Activated CD8-positive, alpha-beta memory T cell treated with anti-CD3 and anti-CD28 coated beads, Interleukin-2, amount 10 ng/mL, durations not matched to agents 7 days and 5 days (primary cell): ENCODE measurements around the gene NCSTN. TPM values are rescaled to one million over a fixed set of nuclear protein-coding genes. Genes with fewer than 3 reads are reported as not detected.

Experiments
- ATAC-seq: fragments of 150-1000 bp; cut with Tn5 transposase; one replicate; pipeline ENCODE4 v1.10.0; 2021; ENCODE audit warnings: moderate library complexity
- CTCF ChIA-PET: fragments of 350-600 bp; sonication (Branson Sonifier 250); formaldehyde crosslinking; loops from one replicate; lab custom pipeline; 2021; ENCODE audit warnings: antibody characterized with exemption; lab: Charles Lee
- DNase-seq: peaks from one replicate; pipeline ENCODE4 v3.0.0-alpha.2; 2020
- H3K27ac Mint-ChIP-seq: one replicate; pipeline ENCODE4 v1.8.0; 2021; ENCODE audit warnings: mild to moderate bottlenecking, mixed read lengths
- H3K27me3 Mint-ChIP-seq: one replicate; pipeline ENCODE4 v1.8.0; 2021; ENCODE audit warnings: mixed read lengths
- H3K36me3 Mint-ChIP-seq: one replicate; pipeline ENCODE4 v1.8.0; 2021; ENCODE audit warnings: mild to moderate bottlenecking, mixed read lengths
- H3K4me1 Mint-ChIP-seq: one replicate; pipeline ENCODE4 v1.8.0; 2021; ENCODE audit warnings: mixed read lengths
- H3K4me3 Mint-ChIP-seq: one replicate; pipeline ENCODE4 v1.8.0; 2021; ENCODE audit warnings: mild to moderate bottlenecking, moderate library complexity, mixed read lengths
- H3K9me3 Mint-ChIP-seq: one replicate; pipeline ENCODE4 v1.8.0; 2022; ENCODE audit warnings: low read depth, mixed read lengths
- total RNA-seq, 2 experiments: library from RNA; stranded (reverse); gene quantifications; one replicate each; pipeline ENCODE4 v1.2.3, GENCODE V29; 2021

NCSTN gene
- total RNA-seq, 2 experiments from 2014 or later = 59.8 to 61.8 TPM

DNA sequence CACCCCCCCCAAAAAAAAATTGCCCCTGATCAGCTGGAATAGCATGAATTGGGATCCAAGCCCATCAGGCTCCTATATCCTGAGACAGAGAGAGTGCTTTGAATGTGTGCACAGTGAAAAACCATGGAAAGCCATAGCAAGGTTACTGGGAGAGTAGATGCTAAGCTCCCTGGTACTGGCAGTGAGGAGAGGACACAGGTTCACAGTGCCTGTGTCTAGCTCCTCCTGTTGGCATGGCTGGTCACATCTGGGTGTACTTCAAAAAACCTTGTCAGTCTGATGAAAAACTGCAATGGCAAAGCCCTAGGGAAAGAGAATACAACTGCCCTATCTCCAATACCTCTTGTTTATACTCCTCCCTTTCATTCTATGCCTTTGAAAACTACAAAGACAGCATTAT lies 13.1 kb upstream of the NCSTN start:
- Mint-ChIP-seq H3K4me1 (peaks cover 13% of the 10 kb centered on the region), H3K27me3 (no peaks in the 10 kb centered on the region), H3K36me3 (peaks cover 57% of the 10 kb centered on the region), H3K9me3 (no peaks in the 10 kb centered on the region), H3K4me3 (no peak overlapping the region), H3K27ac (no peak overlapping the region)
- DNase-seq (no peak), ATAC-seq (no peak)
- CTCF ChIA-PET = no interaction called here

DNA sequence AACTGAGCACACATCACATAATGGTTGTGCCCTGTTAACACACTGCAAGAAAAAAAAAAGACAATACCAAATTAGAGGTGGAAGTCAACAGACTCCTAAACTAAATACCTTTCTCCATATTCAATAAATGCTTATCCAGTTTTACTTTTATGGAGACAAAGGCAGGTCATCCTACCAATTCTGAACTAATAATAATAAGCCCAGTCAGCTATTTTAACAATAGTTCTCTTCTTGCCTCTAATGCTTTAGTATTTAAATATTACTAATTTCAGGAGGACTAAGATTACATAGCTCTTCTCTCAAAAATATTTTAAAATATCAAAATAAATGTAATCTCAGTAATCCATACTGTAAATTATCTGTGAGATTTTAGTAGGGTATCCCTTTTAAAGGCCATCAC lies 10.7 kb upstream of the NCSTN start:
- Mint-ChIP-seq H3K4me3 (no peak overlapping the region), H3K9me3 (no peaks in the 10 kb centered on the region), H3K4me1 (peaks cover 13% of the 10 kb centered on the region), H3K36me3 (peaks cover 50% of the 10 kb centered on the region), H3K27me3 (no peaks in the 10 kb centered on the region), H3K27ac (no peak overlapping the region)
- CTCF ChIA-PET = interaction anchor here (0.6 to 2.0 kb wide), 4 partner anchors 44 to 56 kb away, joined by 3 to 6 read pairs (median 3); no protein-coding TSS in a partner anchor
- DNase-seq (no peak), ATAC-seq (no peak)

DNA sequence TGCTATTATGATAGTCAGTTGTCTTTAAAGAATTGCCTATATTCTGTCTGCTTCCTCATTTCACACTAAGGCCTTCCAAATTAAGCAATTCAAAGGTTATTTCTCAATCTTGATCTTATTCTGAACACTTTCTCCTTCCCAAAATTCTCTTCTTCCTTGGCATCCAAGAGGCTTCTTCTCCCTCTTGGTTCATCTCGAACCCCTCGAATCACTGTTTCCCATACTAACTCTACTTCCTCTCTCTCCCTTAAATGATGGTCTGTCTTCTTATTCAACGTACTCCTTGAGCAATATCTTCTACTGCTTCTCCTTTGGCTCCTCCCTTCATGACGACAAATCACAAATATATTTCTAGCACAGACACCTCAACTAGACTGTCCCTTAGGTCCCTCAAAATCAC lies 4.6 kb upstream of the NCSTN start:
- Mint-ChIP-seq H3K4me3 (no peak overlapping the region), H3K27ac (no peak overlapping the region), H3K4me1 (peaks cover 35% of the 10 kb centered on the region), H3K27me3 (no peaks in the 10 kb centered on the region), H3K36me3 (peaks cover 43% of the 10 kb centered on the region), H3K9me3 (no peaks in the 10 kb centered on the region)
- ATAC-seq = no peak
- CTCF ChIA-PET = no interaction called here
- no peak for DNase-seq

DNA sequence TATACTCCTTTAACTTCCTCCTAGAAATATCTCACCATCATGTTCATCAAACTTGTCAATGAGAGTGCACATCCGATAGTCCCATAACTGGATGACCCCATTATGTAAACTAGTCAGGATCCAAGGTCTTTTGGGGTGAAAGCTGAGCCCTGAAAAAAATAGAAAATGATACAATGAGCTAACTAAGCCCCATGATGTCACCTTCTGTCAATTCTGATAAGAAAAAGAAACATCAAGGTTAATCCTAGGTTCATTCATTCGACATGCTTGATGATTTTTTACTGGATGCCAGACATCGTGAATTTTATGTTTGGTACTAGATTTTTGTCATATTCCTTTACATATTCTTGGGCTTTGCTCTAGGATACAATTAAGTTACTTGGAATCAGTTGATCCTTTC lies 3.0 kb upstream of the NCSTN start:
- Mint-ChIP-seq H3K27me3 (no peaks in the 10 kb centered on the region), H3K9me3 (no peaks in the 10 kb centered on the region), H3K36me3 (peaks cover 37% of the 10 kb centered on the region), H3K4me3 (no peak overlapping the region), H3K4me1 (peaks cover 42% of the 10 kb centered on the region), H3K27ac (no peak overlapping the region)
- DNase-seq (no peak), ATAC-seq (no peak)
- CTCF ChIA-PET = interaction anchor here (1.0 kb wide), 1 partner anchor 48 kb away, joined by 4 read pairs; no protein-coding TSS in a partner anchor

DNA sequence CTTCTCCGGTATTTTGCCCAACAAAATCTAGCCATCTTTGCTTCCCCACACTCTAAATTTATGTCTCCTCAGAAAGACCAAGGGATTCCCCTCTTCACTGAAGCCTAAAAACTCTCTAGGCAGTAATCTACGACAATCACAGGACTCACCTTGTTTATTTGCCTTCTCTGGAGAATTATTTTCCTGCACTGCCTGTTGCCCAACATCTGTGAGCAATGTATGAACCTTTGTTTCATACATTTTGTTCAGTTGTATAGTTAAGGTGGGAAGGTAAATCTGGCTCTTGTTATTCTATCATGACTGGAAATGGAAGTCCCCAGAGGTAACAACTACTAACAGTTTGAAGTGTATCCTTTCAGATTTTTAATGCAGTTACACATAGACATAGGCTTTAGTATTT lies 2.3 kb upstream of the NCSTN start:
- Mint-ChIP-seq H3K4me3 (no peak overlapping the region), H3K27ac (peak overlapping the region; percentile 41), H3K27me3 (no peaks in the 10 kb centered on the region), H3K9me3 (no peaks in the 10 kb centered on the region), H3K36me3 (peaks cover 36% of the 10 kb centered on the region), H3K4me1 (peaks cover 42% of the 10 kb centered on the region)
- DNase-seq = no peak
- no peak for ATAC-seq
- CTCF ChIA-PET = interaction anchor here (1.5 kb wide), 1 partner anchor 36 kb away, joined by 6 read pairs; no protein-coding TSS in a partner anchor

DNA sequence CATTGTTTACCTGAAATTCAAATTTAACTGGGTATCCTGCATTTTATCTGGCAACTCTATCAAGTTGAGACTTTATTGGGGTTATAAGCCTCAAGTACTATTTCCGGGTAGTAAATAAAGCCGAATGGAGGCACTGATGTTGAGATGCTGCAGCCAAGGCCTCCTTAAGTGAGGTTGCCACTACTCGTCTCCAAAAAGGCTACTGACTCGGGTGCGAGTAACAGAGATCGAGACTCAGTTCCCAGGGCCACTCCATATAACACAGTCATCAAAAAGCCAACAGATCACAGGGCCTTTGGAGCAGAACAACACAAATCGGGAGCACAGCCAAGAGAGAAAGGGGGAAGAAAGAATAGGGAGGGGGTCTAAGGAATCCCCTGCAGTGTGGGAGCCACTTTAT lies 657 bp upstream of the NCSTN start:
- H3K4me1 Mint-ChIP-seq = peaks cover 56% of the 10 kb centered on the region
- ATAC-seq = peak; percentile 6

DNA sequence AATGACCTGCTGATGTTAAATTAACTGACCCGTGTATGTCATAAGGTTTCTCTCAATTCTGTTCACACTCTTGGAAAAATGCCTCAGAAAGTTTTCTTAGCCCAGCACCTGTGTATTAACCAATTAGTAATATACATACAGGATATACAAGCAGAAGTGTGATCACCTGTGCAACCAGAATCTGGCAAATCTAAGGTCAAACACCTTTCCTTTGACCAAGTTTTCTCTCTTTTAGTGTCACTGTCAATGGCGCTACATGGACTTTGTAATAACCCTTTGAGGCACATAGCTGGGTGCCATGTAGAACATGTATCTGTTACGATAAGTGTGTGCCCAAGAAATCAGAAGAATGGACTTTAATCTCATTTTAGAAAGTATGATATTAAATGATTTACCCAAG lies 1.1 kb downstream of the NCSTN start:
- CTCF ChIA-PET = interaction anchor here (1.0 to 2.9 kb wide), 6 partner anchors 10 to 83 kb away, joined by 3 to 14 read pairs (median 5); no protein-coding TSS in a partner anchor
- ATAC-seq = no peak
- no peaks in the 10 kb centered on the region for H3K27me3 Mint-ChIP-seq
- H3K36me3 Mint-ChIP-seq = peaks cover 25% of the 10 kb centered on the region
- peaks cover 53% of the 10 kb centered on the region for H3K4me1 Mint-ChIP-seq
- peak; percentile 28 for DNase-seq
- H3K4me3 Mint-ChIP-seq = peak overlapping the region; percentile 100
- H3K9me3 Mint-ChIP-seq = no peaks in the 10 kb centered on the region
- peak overlapping the region; percentile 100 for H3K27ac Mint-ChIP-seq

More for the DNA sequence above, 657 bp upstream of the NCSTN start:
- DNase-seq = peak; percentile 43
- Mint-ChIP-seq H3K27me3 (no peaks in the 10 kb centered on the region), H3K9me3 (no peaks in the 10 kb centered on the region), H3K27ac (peak overlapping the region; percentile 100), H3K36me3 (peaks cover 35% of the 10 kb centered on the region), H3K4me3 (peak overlapping the region; percentile 100)
- CTCF ChIA-PET = interaction anchor here (1.5 kb wide), 1 partner anchor 34 kb away, joined by 6 read pairs; no protein-coding TSS in a partner anchor

DNA sequence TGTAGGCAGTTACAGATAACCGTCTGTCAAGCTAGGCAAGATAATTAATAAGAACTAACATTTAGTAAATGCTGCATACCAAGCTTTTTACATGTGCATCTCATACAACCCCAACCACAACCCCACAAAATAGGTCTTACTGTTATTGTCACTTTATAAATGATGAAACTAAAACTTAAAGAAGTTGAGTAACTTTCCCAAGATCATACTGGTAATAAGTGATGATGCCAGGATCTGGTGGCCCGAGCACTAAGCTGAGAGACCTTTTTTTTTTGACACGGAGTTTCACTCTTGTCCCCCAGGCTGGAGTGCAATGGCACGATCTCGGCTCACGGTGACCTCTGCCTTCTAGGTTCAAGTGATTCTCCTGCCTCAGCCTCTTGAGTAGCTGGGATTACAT lies 1.8 kb downstream of the NCSTN start:
- H3K9me3 Mint-ChIP-seq = no peaks in the 10 kb centered on the region
- peaks cover 54% of the 10 kb centered on the region for H3K4me1 Mint-ChIP-seq
- H3K36me3 Mint-ChIP-seq = peaks cover 26% of the 10 kb centered on the region

DNA sequence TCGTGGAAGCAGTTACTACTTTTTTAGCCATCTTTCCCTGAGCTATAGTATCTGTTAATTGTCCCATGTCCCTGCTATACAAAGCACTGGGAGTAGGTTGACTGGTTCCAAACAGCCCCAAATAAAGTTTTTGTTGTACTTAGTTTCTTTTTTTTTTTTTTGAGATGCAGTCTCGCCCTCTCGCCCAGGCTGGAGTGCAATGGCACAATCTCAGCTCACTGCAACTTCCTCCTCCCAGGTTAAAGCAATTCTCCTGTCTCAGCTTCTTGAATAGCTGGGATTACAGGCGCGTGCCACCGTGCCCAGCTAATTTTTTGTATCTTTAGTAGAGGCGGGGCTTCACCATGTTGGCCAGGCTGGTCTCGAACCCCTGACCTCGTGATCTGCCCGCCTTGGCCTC lies 3.3 kb downstream of the NCSTN start:
- ATAC-seq (no peak), DNase-seq (peak; percentile 30)
- H3K9me3 Mint-ChIP-seq = no peaks in the 10 kb centered on the region
- H3K27me3 Mint-ChIP-seq = no peaks in the 10 kb centered on the region
- peaks cover 24% of the 10 kb centered on the region for H3K36me3 Mint-ChIP-seq
- no peak overlapping the region for H3K27ac Mint-ChIP-seq
- no peak overlapping the region for H3K4me3 Mint-ChIP-seq
- CTCF ChIA-PET = interaction anchor here (0.6 to 2.9 kb wide), 5 partner anchors 8 to 329 kb away, joined by 3 to 14 read pairs (median 3); no protein-coding TSS in a partner anchor
- peaks cover 41% of the 10 kb centered on the region for H3K4me1 Mint-ChIP-seq

More for the DNA sequence above, 1.8 kb downstream of the NCSTN start:
- Mint-ChIP-seq H3K27ac (peak overlapping the region; percentile 10), H3K27me3 (no peaks in the 10 kb centered on the region), H3K4me3 (peak overlapping the region; percentile 100)
- ATAC-seq (no peak), DNase-seq (peak; percentile 3)
- CTCF ChIA-PET = interaction anchor here (1.0 to 2.9 kb wide), 6 partner anchors 10 to 84 kb away, joined by 3 to 14 read pairs (median 5); no protein-coding TSS in a partner anchor

DNA sequence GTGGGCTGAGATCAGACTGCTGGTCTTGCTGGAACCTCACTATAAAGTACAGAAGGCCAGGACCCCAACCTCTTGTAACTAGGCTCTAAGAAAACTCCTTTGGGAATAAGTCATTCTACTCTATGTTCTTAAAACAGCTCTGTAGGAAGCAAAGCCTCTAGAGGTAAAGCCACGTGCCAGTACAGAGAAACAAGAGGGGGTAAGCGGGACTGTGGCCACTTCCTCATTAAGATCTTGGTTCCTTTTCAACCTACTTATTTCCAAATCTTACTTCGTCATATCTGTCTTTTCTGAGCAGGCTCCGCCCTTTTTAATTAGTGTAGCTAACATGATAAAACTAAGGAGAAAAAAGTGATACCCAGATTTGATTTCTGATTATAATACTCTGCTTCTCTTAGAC lies 3.8 kb downstream of the NCSTN start:
- H3K9me3 Mint-ChIP-seq = no peaks in the 10 kb centered on the region
- CTCF ChIA-PET = interaction anchor here (0.6 to 2.9 kb wide), 4 partner anchors 8 to 329 kb away, joined by 3 to 14 read pairs (median 3); no protein-coding TSS in a partner anchor
- peaks cover 37% of the 10 kb centered on the region for H3K4me1 Mint-ChIP-seq
- DNase-seq (peak; percentile 37), ATAC-seq (no peak)
- H3K4me3 Mint-ChIP-seq = no peak overlapping the region
- H3K36me3 Mint-ChIP-seq = peaks cover 24% of the 10 kb centered on the region
- H3K27me3 Mint-ChIP-seq = no peaks in the 10 kb centered on the region
- no peak overlapping the region for H3K27ac Mint-ChIP-seq

DNA sequence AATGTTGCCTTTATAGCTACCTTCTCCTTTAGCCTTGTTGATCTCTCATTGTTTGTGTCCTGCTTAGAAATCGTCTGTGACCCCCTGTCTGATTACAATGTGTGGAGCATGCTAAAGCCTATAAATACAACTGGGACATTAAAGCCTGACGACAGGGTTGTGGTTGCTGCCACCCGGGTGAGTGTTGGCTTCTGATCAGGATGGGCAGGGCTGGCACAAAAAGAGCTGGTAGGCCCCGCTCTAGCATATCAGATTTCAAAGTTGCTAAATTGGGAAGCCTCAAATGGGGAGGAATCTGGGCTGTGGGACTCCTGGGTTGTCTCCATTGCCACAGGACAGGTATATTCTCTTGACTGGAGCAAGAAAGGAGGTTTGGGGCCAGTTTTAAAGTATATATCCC lies 8.4 kb downstream of the NCSTN start:
- no peak overlapping the region for H3K27ac Mint-ChIP-seq
- DNase-seq = peak; percentile 12
- no peak overlapping the region for H3K4me3 Mint-ChIP-seq
- H3K9me3 Mint-ChIP-seq = no peaks in the 10 kb centered on the region
- H3K36me3 Mint-ChIP-seq = peaks cover 40% of the 10 kb centered on the region
- H3K4me1 Mint-ChIP-seq = peaks cover 14% of the 10 kb centered on the region
- CTCF ChIA-PET = interaction anchor here (1.0 to 6.3 kb wide), 4 partner anchors 9 to 273 kb away, joined by 3 to 63 read pairs (median 4); no protein-coding TSS in a partner anchor
- ATAC-seq = no peak
- no peaks in the 10 kb centered on the region for H3K27me3 Mint-ChIP-seq

DNA sequence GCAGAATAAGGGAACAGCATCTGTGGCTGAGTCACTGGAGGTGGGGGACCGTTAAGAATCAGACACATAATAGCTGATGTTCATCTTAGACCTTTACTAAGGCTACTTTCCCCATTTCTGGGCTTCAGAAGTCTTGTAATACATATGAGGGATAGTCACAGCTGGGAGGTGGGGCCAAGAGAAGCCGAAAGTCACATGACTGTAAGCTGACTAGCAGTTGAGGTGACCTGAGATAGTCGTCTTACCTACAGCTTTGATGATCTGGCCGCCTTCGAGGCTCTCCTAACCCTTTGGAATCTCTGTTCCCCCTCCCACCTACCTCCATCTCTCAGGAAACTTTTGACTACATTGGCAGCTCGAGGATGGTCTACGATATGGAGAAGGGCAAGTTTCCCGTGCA lies 9.4 kb downstream of the NCSTN start:
- H3K4me1 Mint-ChIP-seq = peaks cover 6% of the 10 kb centered on the region
- peak; percentile 18 for DNase-seq
- CTCF ChIA-PET = interaction anchor here (0.9 to 6.3 kb wide), 6 partner anchors 12 to 274 kb away, joined by 3 to 63 read pairs (median 4); partner anchors contain the start of gene NHLH1
- no peak overlapping the region for H3K4me3 Mint-ChIP-seq
- H3K36me3 Mint-ChIP-seq = peaks cover 38% of the 10 kb centered on the region
- H3K27ac Mint-ChIP-seq = no peak overlapping the region
- no peaks in the 10 kb centered on the region for H3K27me3 Mint-ChIP-seq
- ATAC-seq = no peak
- H3K9me3 Mint-ChIP-seq = no peaks in the 10 kb centered on the region

DNA sequence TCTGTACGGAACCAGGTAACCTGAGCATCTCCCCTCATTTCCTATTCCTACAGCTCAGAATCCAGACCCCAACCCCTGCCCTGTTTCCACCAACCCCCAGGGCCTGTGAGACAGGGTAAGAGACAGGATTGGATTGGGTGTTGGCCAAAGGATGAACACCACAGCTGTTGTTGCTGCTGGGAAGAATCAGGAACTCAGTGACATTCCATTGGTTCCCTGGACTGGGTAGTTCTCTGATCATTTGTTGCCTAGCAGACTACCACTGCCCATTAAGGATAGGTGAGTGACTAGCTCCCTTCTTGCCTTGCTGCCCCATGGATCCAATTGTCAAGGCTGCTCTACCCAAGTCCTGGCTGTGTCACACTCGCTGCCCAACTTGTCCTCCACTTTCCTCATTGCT lies 10.0 kb downstream of the NCSTN start:
- no peaks in the 10 kb centered on the region for H3K9me3 Mint-ChIP-seq
- CTCF ChIA-PET = interaction anchor here (0.8 to 6.3 kb wide), 9 partner anchors 12 to 275 kb away, joined by 3 to 63 read pairs (median 4); partner anchors contain the start of gene NHLH1
- peaks cover 42% of the 10 kb centered on the region for H3K36me3 Mint-ChIP-seq
- H3K4me1 Mint-ChIP-seq = peaks cover 5% of the 10 kb centered on the region
- no peak overlapping the region for H3K4me3 Mint-ChIP-seq
- no peaks in the 10 kb centered on the region for H3K27me3 Mint-ChIP-seq
- DNase-seq (peak; percentile 16), ATAC-seq (no peak)
- no peak overlapping the region for H3K27ac Mint-ChIP-seq
